Activated naive CD4-positive, alpha-beta T cell treated with anti-CD3 and anti-CD28 coated beads for 36 hours (primary cell): ENCODE data around the gene BPIFB2. TPM values are rescaled to one million over a fixed set of nuclear protein-coding genes. Genes with fewer than 3 reads are reported as not detected.

Source experiments
- CTCF ChIA-PET: fragments of 350-600 bp; sonication (Branson Sonifier 250); formaldehyde crosslinking; loops from one replicate; lab custom pipeline; 2021; ENCODE audit warnings: antibody characterized with exemption; lab: Charles Lee
- DNase-seq: peaks from one replicate; pipeline ENCODE4 v3.0.0-alpha.2; 2020
- H3K27ac Mint-ChIP-seq: one replicate; pipeline ENCODE4 v1.8.0; 2021; ENCODE audit warnings: mild to moderate bottlenecking, mixed read lengths
- H3K27me3 Mint-ChIP-seq: one replicate; pipeline ENCODE4 v1.8.0; 2021; ENCODE audit warnings: low read depth, mixed read lengths
- H3K36me3 Mint-ChIP-seq: one replicate; pipeline ENCODE4 v1.8.0; 2021; ENCODE audit warnings: low read depth, mixed read lengths
- H3K4me1 Mint-ChIP-seq: one replicate; pipeline ENCODE4 v1.8.0; 2021; ENCODE audit warnings: low read depth, mixed read lengths
- H3K4me3 Mint-ChIP-seq: one replicate; pipeline ENCODE4 v1.8.0; 2021; ENCODE audit warnings: mild to moderate bottlenecking, moderate library complexity, mixed read lengths
- H3K9me3 Mint-ChIP-seq: one replicate; pipeline ENCODE4 v1.8.0; 2021; ENCODE audit warnings: mixed read lengths
- intact Hi-C: fragments of 100-400 bp; cut with micrococcal nuclease; formaldehyde crosslinking; loops from one replicate; pipeline ENCODE4 v1.15.1; 2023
- total RNA-seq, 2 experiments: library from RNA; stranded (reverse); gene quantifications; one replicate each; pipeline ENCODE4 v1.2.3, GENCODE V29; 2021

BPIFB2 gene
- total RNA-seq, 2 experiments from 2014 or later = not detected

DNA sequence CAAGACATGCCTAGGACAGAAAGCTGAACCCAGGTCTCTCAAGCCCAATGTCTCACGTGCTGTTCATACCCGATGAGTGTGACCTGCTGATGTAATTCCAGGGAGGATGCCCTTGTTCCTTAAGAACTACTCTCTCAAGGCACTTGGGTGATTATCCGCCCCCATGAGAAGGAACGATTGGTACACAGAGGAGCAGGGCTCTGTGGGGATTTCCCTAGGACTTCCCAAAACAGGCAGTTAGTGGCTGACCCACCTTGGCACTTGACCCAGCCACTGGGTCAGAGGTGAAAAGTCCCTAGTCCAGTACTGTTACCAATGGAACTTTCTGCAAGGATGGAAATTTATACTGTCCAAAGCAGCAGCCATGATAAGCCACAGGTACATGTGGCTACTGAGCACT is 14.8 kb downstream of the BPIFB2 start:
- no peak for DNase-seq
- intact Hi-C loops = no loop called here
- CTCF ChIA-PET = no interaction called here
- H3K27ac Mint-ChIP-seq = no peak overlapping the region
- no peaks in the 10 kb centered on the region for H3K36me3 Mint-ChIP-seq
- no peak overlapping the region for H3K4me3 Mint-ChIP-seq
- H3K4me1 Mint-ChIP-seq = no peaks in the 10 kb centered on the region
- H3K9me3 Mint-ChIP-seq = no peaks in the 10 kb centered on the region
- H3K27me3 Mint-ChIP-seq = no peaks in the 10 kb centered on the region

DNA sequence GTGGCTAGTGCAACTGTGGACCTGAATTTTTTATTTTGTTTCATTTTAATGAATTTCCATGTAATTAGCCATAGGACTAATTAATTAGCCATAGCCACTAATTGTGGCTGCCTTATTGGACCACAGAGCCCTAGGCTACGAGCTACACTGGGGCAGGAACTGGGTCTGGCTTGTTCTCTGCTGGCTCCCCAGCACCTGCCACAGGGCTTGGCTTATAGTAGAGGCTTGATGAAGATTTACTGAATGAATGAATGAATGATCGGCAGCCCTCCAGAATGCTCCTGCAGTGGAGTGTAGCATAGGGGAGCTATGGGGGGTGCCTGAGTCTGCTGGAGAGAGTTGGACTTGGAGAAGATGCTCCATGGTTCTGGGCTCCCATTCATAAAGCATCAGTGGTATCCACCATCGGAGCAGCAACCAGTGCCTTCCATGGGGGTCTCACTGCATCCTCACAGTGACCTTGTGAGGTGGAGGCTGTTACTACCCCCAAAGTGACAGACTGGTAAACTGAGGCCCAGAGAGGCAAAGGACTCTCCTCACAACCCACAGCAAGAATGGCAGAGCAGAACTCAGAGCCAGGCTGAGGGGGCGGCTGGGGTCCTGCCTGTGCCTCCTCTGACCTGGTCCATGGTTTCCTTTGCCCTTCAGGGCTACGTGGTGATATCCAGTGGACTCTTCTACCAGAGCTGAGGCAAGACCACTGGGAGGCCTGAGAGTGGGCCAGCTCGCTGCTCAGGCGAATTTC is 15.4 kb downstream of the BPIFB2 start:
- H3K36me3 Mint-ChIP-seq = no peaks in the 10 kb centered on the region
- no peaks in the 10 kb centered on the region for H3K9me3 Mint-ChIP-seq
- H3K4me3 Mint-ChIP-seq = no peak overlapping the region
- no peaks in the 10 kb centered on the region for H3K27me3 Mint-ChIP-seq
- no peak overlapping the region for H3K27ac Mint-ChIP-seq
- no peaks in the 10 kb centered on the region for H3K4me1 Mint-ChIP-seq
- intact Hi-C loops = no loop called here
- DNase-seq = no peak
- CTCF ChIA-PET = no interaction called here

DNA sequence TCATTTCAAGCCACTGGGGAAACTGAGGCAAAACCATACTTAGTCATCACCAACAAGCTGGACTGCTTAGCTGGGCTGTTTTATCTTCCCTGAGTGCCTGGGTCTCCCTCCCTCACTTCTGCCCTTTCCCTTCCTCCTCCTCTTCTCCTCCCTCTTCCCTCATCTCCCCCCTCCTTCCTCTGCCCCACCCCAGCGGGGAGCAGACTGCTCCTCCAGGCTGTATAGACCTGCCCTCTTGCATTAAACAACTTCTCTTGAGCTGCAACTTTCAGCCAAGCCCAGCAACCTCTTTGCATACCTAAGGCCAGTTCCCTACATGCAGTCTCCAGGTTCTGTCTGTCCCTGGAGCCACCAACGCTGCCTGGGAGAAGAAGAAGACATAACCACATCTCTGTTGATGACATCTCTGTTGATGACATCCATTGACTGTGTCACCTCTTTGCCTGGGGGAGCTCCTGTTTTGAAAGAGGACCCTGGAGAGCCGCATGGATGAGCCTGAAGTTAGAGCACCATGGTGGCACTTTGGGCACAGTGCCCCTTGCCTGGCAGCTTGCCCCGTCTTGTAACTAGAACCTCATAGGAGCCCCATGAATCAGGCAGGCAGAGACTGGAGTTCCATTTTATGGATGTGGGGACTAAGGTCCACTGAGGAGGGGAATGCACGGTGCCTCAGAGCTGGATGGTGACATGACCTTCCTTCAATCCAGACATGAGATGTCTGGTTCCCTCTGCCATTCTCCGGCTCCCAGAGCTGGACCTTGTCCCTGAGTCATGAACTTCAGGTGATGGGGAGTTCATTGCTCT is 16.1 kb downstream of the BPIFB2 start:
- Mint-ChIP-seq H3K36me3 (no peaks in the 10 kb centered on the region), H3K27ac (no peak overlapping the region), H3K27me3 (no peaks in the 10 kb centered on the region), H3K4me3 (no peak overlapping the region), H3K9me3 (no peaks in the 10 kb centered on the region), H3K4me1 (no peaks in the 10 kb centered on the region)
- intact Hi-C loops = no loop called here
- CTCF ChIA-PET = interaction anchor here (0.9 to 1.0 kb wide), 2 partner anchors 19 to 78 kb away, joined by 3 read pairs; no protein-coding TSS in a partner anchor
- no peak for DNase-seq

DNA sequence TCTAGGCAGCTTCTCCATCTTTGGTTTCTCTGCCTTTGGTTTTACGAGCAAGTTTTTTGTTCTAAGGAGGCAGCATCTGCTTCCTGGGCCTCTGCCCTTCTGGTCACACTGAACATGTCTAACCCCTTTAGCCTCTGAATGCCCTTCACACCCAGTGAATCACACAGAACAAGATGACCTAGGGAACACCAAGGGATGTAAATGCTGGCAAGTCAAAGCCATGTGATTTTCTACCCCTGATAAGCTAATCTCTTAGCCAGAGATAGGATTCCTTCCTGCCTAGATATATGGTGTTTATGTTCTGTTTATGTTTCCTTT is 16.7 kb downstream of the BPIFB2 start:
- no peaks in the 10 kb centered on the region for H3K4me1 Mint-ChIP-seq
- intact Hi-C loops = no loop called here
- no peaks in the 10 kb centered on the region for H3K36me3 Mint-ChIP-seq
- no peak for DNase-seq
- no peaks in the 10 kb centered on the region for H3K9me3 Mint-ChIP-seq
- H3K27me3 Mint-ChIP-seq = no peaks in the 10 kb centered on the region
- CTCF ChIA-PET = interaction anchor here (0.9 to 1.0 kb wide), 2 partner anchors 19 to 78 kb away, joined by 3 read pairs; no protein-coding TSS in a partner anchor
- no peak overlapping the region for H3K27ac Mint-ChIP-seq
- H3K4me3 Mint-ChIP-seq = no peak overlapping the region

DNA sequence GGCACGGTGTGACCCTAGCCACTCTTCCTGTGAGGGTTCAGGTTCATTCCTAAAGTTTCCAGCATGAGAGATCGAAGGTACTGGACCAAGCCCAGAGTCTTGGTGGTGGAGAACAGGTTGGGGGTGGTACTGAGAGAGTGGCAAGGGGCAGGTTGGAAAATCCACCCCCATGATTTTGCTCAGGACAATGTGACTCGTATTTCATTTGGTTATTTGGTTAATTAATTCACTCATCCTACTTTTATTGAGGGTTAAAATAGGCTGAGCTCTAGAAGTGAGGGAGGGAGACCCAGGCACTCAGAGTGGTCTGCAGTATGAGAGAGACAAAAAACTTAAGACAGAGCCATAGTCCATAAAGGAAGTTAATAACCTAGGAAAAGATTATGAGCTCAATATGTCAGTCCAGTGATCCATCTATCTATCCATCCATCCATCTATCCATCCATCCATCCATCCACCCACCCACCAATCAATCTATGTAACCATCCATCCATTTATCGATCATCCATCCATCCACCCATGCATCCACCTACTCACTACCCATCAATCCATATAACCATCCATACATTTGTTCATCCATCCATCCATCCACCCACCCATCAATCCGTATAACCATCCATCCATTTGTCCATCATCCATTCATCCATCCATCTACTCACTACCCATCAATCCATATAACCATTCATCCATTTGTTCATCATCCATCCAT is 17.3 kb downstream of the BPIFB2 start:
- no peak overlapping the region for H3K27ac Mint-ChIP-seq
- H3K4me1 Mint-ChIP-seq = no peaks in the 10 kb centered on the region
- H3K36me3 Mint-ChIP-seq = no peaks in the 10 kb centered on the region
- no peak for DNase-seq
- H3K4me3 Mint-ChIP-seq = no peak overlapping the region
- CTCF ChIA-PET = interaction anchor here (0.9 to 1.0 kb wide), 2 partner anchors 20 to 79 kb away, joined by 3 read pairs; no protein-coding TSS in a partner anchor
- H3K27me3 Mint-ChIP-seq = no peaks in the 10 kb centered on the region
- H3K9me3 Mint-ChIP-seq = no peaks in the 10 kb centered on the region
- intact Hi-C loops = no loop called here

DNA sequence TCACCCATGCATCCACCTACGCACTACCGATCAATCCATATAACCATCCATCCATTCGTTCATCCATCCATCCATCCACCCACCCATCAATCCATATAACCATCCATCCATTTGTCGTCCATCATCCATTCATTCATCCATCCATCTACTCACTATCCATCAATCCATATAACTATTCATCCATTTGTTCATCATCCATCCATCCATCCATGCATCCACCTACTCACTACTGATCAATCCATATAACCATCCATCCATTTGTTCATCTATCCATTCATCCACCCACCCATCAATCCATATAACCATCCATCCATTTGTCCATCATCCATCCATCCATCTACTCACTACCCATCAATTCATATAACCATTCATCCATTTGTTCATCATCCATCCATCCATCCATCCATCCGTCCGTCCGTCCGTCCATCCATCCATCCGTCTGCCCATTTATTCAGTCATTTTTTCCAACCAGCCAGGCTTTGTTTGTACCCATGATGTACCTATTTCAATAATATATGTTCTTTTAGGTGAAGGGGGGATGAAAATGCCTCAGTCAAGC is 17.9 kb downstream of the BPIFB2 start:
- Mint-ChIP-seq H3K9me3 (no peaks in the 10 kb centered on the region), H3K27me3 (no peaks in the 10 kb centered on the region), H3K36me3 (no peaks in the 10 kb centered on the region), H3K4me1 (no peaks in the 10 kb centered on the region), H3K27ac (no peak overlapping the region), H3K4me3 (no peak overlapping the region)
- CTCF ChIA-PET = no interaction called here
- DNase-seq = no peak
- intact Hi-C loops = no loop called here

DNA sequence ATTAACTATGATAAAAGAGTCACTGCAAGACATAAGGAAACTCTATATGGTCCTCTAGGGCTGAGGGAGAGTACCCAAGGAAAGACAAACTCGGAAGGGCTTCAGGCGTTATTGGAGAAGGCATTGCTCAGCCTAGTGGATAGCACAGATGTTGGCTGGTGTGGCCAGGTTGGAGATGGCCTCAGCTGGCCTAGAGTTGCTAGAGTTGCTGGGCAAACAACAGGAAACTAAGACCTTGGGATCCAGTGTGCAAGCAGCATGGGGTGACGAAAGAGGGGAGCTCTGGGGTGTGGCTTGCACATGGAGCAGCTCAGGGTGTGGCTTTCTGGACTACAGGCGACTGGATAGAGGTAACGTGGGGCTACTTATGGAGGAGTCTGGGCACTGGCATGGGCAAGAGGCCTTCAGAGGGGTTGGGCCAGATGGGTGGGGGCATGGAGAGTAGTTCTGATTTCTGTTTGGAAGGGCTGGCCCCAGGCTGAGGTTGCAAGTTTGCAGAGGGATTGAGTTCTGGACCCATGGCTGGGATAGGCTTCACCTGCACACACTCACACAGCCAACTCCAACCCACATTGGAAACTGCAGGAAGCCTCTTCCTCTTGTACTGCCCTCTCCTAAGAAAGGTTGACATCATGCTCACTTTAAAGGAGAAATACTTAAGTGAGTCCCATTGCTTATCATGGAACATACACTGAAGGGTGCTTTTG is 18.7 kb downstream of the BPIFB2 start:
- Mint-ChIP-seq H3K9me3 (no peaks in the 10 kb centered on the region), H3K27ac (no peak overlapping the region), H3K4me3 (no peak overlapping the region), H3K4me1 (no peaks in the 10 kb centered on the region), H3K27me3 (no peaks in the 10 kb centered on the region), H3K36me3 (no peaks in the 10 kb centered on the region)
- intact Hi-C loops = no loop called here
- CTCF ChIA-PET = no interaction called here
- DNase-seq = no peak

DNA sequence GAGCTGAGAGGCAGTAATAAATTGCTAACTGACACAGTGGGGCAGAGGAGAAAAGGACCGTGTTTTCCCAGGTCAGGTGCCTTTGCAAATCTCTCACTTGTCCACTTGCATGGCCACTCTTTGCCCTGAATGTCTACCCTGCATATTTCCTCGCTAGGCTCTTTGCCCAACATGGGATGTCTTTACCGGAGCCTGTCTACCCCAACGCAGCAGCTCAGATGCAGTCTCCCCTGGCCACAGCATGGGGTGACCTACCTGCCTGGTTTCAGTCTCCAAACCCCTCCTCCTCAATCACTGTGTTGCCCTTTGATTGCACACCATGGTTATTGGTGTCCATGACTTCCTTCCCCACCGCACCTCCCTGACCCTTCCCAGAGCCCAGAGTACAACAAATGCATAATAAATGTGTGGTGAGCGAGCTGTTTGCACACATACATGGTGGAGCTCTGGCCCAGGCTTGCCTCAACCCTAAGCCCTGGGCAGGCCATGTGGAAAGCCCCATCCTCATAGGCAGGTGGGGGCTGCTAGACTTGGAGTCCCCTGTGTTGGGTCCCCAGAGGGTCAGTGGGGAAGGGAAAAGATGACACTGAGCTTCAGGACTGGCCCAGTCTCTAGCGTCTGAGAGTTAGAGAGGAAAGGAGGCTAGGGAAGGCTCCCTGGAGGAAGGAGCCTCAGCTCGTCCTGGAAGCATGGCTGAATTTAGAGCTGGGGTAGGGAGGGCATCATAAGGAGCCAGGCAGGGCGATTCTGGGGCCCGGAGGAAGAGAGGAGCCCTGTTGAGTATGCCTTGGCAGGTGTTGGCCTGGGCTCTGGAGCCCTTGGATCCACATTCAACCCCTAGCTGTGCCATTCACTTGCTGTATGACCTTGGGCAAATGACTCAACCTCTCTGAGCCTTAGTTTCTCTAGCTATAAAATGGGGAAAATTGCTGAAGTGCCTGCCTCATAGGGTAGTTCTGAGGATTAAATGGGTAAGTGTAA is 19.6 kb downstream of the BPIFB2 start:
- Mint-ChIP-seq H3K4me1 (no peaks in the 10 kb centered on the region), H3K27me3 (no peaks in the 10 kb centered on the region), H3K36me3 (no peaks in the 10 kb centered on the region), H3K27ac (no peak overlapping the region), H3K9me3 (no peaks in the 10 kb centered on the region), H3K4me3 (no peak overlapping the region)
- intact Hi-C loops = no loop called here
- DNase-seq = no peak
- CTCF ChIA-PET = interaction anchor here (0.5 to 0.9 kb wide), 3 partner anchors 125 to 1093 kb away, joined by 3 to 4 read pairs (median 4); no protein-coding TSS in a partner anchor

DNA sequence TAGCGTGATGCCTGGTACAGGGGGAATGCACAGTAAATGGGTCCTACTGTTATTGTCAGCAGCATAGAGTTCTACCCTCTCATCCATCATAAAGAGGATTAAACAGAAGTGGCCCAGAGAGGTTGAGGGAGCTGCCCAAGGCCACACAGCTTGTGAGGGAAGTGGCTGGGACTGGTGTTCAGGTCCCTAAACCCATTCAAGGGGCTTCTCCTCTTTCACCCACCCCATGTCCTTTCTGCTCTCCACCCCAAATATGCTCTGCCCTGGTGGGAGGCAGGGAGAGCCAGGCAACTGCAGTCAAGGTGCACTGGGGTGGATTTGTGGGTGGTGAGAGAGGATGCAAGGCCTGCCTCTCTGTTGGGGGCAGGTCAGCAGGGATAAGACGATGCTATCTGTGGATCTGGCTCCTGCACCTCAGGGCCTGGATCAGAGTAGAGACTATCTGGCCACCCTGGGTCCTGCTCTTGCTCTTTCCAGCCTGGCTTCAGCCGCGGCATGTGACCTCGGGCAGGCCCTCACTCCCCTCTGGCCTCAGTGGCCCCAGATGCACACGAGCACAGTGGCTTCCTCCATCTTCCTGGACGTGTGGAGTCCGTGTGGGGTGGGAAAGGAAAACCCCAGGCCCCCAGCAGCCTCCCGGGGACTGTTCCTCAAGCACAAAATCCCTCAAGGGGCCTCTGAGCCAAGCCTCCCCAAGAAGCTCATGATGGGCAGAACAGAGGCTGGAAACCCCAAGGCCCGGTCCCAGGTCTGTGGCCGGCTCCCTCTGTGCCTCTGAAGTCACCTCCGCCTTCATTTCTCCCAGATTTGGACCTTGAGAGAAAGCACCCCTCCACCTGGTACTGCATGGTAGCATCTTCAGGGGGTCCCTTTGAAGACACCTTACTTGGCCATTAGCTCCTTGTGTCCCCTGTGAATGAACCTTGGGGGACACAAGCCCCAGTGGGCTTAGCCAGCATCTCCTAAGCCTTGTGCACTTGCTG is 20.6 kb downstream of the BPIFB2 start:
- no peaks in the 10 kb centered on the region for H3K27me3 Mint-ChIP-seq
- no peak overlapping the region for H3K4me3 Mint-ChIP-seq
- no peak for DNase-seq
- CTCF ChIA-PET = interaction anchor here (0.5 to 0.9 kb wide), 2 partner anchors 126 to 238 kb away, joined by 3 to 4 read pairs; no protein-coding TSS in a partner anchor
- intact Hi-C loops = no loop called here
- H3K36me3 Mint-ChIP-seq = no peaks in the 10 kb centered on the region
- H3K27ac Mint-ChIP-seq = no peak overlapping the region
- no peaks in the 10 kb centered on the region for H3K4me1 Mint-ChIP-seq
- H3K9me3 Mint-ChIP-seq = peaks cover under 1% of the 10 kb centered on the region

DNA sequence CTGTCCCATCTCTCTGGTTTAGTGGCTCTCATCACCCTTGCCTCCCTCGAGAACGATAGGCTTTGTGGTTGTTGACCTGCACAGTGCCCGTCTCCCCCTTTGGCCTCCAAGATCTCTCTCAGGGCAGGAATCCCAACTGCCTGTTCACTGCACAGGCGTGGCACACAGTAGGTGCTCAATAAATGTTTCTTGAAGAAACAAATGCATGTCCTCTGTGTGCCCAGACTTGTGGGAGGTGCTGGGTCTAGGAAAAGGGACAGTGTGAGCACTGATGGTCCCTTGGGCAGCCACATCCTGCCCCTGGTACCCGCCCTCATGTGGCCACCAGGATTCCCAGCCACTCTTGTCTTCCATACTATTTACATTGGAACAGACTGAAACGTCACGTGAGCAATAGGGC is 21.4 kb downstream of the BPIFB2 start:
- no peak for DNase-seq
- Mint-ChIP-seq H3K4me3 (no peak overlapping the region), H3K36me3 (no peaks in the 10 kb centered on the region), H3K4me1 (no peaks in the 10 kb centered on the region), H3K27ac (no peak overlapping the region), H3K27me3 (no peaks in the 10 kb centered on the region), H3K9me3 (peaks cover 2% of the 10 kb centered on the region)
- CTCF ChIA-PET = no interaction called here
- intact Hi-C loops = no loop called here
